SIG-M5 treated with dmso at 0.1 percent for 504 hours (cell line): ENCODE results near the gene PRKCQ.
"Not testable (repeated sequence)": the region's sequence is repeated elsewhere in the genome, so short reads cannot be mapped to it uniquely, and the experiment has no call there.

ENCODE experiments used
- DNase-seq: peaks from one replicate; lab custom pipeline; 2025; ENCODE audit not compliant: unreplicated experiment; lab: John Stamatoyannopoulos, UW

The PRKCQ gene

DNA sequence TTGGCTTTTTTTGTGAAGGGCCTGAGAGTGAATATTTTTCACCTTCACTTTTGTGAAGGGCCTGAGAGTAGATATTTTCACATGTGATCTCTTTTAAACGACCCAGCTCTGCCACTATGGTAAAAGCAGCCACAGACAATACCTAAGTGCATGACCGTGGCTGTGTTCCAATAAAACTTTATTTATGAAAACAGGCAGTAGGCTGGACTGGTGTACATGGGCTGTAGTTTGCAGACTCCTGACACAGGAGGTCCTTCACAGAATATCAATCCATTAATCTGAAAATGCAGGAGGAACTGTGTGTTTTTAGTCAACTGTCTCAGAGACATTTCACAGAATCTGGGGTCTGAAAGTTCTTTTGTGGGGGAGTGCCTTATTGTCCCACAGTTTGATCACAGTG lies 186.9 kb downstream of the PRKCQ start:
- DNase-seq, result no peak

DNA sequence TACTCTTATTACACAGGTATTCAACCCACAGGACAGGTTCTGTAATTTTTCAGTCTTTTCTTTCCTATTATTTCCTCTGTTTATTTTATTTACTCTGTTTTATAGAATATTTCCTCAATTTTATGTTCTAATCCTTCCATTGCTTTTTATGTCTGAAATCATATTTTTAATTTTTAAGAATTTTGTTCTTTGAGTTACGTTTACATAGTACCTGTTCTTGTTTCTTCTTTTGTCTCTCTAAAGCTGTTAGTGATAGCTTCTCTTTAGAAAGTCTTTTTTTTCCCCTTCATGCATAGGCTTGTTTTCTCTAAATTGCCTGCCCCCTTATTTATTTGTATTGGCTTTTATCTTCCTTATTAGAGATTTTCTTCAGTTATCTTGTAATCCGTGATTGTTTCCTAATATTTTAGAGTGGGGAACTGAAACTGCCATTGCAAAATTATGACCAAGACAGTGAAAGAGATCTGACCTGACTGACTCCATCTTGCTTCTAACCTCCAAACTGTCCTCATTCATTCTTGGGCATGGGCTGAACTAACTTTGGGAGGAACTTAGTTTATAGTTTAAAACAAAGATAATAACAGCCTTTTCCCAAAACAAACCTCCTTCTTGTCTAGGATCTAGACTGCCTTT lies 189.7 kb downstream of the PRKCQ start:
- DNase-seq, result no peak

DNA sequence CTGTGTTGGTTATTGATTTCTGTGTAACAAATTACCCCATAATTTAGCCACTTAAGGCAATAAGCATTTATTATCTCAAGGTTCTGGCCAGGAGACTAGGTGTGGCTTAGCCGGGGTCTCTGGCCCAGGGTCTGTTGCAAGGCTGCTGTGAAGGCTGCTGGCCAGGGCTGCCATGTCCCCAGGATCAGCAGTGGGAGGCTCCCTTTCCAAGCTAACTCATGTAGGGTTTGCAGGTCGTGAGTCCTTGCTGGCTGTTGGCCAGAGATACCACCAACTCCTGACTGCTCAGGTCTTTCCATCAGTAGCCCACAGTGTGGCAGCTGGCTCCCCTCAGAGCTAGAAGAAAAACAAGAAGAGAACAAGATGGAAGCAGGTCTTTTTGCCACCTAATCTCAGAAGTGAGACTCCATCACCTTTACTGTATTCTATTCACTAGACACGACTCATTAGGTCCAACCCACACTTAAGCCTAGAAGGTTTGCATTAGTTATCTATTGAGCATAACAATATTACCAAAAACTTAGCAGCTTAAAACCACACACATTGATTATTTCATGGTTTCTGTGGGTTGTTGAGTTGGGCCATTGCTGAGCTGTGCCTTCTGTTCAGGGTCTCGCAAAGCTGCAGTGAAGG lies 191.7 kb downstream of the PRKCQ start:
- no peak for DNase-seq

DNA sequence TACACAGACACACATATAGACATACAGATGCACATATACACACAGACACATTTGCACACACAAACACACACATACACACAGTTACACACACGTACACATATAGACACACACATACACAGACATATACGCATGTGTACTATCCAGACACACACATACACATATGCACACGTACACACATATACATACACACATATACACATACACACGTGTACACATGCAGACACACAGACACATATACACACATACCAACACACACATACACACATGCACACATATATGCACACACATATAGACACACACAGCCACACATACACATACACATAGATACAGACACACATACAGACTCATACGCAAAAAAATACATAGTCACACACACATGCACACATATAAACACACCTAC lies 193.1 kb downstream of the PRKCQ start:
- DNase-seq, result no peak

DNA sequence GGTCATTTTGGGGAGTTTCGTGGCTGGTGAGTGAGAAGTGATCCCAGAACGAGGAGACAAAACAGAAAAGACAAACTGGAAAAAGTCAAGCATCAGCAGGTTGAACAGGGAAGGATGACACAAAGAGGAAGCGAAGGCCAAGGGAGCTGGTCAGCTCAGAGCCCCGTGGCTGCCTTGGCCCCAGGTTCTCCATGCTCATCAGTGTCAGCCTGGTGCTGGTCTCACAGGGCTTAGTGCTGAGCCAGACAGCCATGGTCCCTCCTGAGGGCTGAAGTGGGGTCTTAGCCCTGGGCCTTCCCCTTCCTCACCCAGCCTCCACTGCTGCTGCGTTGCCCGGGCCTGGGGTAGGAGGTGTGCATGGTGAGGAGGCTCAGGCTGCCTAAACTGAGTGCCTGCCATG lies 193.7 kb downstream of the PRKCQ start:
- no peak for DNase-seq

DNA sequence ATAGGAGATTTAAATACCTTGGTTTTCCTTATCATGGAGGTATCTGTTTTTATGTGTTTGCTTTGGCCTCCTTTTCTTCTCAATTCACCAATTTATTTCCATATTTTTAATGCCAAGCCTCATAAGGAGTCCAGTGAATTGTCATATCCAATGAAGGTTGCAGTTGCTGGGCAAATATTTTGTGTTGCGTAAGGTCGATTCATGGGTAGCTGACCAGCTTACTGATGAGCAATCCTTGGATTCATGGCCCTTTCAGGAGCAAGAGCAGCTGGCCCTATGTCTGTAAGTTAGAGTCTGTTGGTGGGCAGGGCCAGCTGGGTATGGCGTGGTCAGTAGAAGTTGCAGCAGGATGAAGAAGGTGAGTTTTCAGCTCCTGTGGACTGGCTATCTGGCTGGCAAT lies 194.4 kb downstream of the PRKCQ start:
- no peak for DNase-seq

DNA sequence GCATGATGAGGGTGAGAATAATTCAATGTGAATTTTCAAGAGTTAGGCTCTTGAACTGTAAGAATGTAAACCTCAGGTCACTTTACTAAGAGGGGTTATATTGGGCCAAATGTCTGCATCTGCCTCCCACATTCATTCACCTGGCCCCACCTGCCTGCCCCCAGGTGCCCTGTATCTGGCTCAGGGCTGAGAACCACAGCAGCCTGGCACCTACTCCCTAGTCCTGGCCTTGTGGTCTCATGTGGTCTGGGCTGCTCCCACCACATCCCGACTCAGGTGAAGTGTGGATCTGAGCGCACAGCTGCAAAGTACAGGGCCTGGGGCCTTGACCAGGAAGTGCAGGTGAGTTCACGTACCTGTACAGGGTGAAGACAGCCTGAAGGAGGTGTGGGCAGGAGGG lies 195.2 kb downstream of the PRKCQ start:
- no peak for DNase-seq

DNA sequence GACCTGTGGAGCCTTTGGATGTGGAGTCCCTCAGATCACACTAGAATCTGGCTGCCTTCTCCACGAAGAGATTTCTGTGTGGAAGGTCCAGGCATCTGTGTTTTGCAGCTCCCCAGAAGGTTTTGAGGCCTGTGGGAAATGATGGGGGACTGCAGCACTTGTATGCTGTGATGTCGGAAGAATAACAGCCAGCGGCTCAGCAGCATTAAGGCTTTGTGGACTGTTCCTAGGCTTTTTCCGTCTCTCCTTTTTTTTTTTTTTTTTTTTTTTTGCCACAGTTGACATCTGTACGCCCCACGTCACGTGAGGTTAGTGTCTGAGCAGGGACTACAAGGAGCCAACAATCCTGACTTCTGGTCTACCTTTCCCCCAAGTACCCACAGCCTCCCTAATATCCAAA lies 196.0 kb downstream of the PRKCQ start:
- no peak for DNase-seq

DNA sequence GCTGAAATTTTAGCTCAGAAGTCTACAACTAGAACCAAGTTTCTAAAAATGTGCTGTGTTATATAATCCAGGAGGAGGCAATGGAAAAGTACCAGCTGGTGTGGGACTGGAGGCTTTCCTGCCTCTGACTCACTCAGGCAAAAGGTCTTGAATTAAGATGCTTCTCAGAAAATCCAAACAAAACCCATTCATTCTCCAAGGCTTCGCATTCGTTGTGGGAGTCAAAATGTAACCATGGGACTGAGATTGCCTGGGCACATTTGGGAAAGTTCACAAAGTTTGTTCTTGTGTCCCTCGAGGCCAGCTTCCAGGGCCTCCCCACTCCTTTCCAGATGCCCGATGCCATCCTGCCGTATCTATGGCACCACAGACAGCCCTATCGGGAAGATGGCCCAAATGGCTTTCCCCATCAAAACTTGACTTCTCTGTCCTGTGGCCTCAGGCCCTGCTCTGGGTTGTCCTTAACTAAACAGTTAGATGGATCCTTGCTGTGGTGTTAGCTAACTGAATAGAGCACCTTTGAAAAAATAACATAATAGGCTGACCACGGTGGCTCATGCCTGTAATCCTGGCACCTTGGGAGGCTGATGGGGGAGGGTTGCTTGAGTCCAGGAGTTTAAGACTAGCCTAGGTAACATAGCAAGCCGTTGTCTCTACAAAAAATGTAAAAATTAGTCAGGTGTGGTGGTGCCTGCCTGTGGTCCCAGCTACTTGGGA lies 196.8 kb downstream of the PRKCQ start:
- DNase-seq, result no peak

DNA sequence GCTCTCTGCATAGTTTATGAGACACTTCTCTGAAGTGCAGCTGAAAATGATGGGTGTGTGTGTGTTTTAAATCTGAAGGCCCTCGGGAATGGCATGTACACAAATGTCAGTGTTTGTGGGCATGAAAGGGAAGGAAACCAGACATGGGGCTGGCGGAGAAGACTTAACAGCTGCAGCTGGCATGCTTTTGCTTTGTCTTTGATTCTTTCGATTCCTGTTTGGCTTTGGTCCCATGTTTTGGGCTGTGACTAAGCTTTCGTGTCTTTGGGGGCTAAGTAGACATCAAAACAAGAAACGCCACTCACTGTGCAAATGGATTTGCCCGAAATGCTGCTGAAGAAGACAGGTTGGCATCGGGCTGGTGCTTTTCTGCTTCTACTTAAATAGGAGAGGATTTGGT lies 198.0 kb downstream of the PRKCQ start:
- peak; percentile 30 for DNase-seq

DNA sequence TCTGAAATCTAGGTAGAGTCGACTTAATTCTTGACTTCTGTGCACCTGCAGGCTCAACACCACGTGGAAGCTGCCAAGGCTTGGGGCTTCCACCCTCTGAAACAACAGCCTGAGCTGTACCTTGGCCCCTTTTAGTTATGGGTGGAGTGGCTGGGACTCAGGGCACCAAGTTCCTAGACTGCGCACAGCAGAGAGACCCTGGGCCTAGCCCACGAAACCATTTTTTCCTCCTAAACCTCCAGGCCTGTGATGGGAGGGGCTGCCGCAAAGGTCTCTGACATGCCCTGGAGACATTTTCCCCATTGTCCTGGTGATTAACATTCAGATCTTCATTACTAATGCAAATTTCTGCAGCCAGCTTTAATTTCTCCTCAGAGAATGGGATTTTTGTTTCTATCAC lies 199.6 kb downstream of the PRKCQ start:
- DNase-seq, result not testable (repeated sequence)

DNA sequence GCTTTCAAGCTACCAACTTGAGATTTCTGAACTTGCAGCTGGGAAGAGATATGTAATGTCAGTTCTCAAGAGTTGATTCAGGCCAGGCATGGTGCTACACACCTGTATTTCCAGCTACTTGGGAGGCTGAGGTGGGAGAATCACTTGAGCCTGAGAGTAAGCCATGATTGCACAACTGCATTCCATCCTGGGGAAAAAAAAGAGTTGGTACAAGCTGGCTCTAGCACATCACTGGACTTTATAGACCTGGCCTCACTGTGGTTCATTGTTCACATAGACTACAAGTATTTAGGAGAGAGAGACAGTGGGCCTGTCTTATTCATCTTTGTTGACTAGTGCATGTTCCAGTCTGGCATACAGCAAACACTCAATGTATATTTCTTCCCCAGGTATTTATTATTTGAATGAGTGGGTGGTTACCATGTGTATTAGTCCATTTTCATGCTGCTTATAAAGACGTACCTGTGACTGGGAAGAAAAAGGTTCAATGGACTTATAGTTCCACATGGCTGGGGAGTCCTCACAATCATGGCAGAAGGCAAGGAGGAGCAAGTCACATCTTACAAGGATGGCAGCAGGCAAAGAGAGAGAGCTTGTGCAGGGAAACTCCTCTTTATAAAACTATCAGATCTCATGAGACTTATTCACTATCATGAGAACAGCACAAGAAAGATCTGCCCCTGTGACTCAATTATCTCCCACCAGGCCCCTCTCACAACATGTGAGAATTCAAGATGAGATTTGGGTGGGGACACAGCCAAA lies 200.9 kb downstream of the PRKCQ start:
- no peak for DNase-seq
